Stimulated activated CD4-positive, alpha-beta T cell treated with anti-CD3 and anti-CD28 coated beads, Interleukin-4, amount 100 ng/mL, for 1 hour (primary cell): Measurements from ENCODE around the gene NSUN7.

ENCODE experiments used
- DNase-seq: peaks from one replicate; pipeline ENCODE4 v3.0.0-alpha.2; 2020

Gene NSUN7

GRCh38 chr4:40850496-40850895 lies 100.7 kb downstream of the NSUN7 start:
- no peak for DNase-seq

GRCh38 chr4:40856277-40856839 lies 106.6 kb downstream of the NSUN7 start:
- DNase-seq, result no peak

- peak; percentile 69 for DNase-seq
These were observed 107.1 kb downstream of the NSUN7 start for GRCh38 chr4:40856840-40857362.

- no peak for DNase-seq
These were observed 108.2 kb downstream of the NSUN7 start for GRCh38 chr4:40857956-40858355.

GRCh38 chr4:40858962-40859361 lies 109.2 kb downstream of the NSUN7 start:
- no peak for DNase-seq
